ENCODE results near the gene AZIN2.
"Not testable (repeated sequence)": the region's sequence is repeated elsewhere in the genome, so short reads cannot be mapped to it uniquely, and the experiment has no call there.

Gene AZIN2

DNA sequence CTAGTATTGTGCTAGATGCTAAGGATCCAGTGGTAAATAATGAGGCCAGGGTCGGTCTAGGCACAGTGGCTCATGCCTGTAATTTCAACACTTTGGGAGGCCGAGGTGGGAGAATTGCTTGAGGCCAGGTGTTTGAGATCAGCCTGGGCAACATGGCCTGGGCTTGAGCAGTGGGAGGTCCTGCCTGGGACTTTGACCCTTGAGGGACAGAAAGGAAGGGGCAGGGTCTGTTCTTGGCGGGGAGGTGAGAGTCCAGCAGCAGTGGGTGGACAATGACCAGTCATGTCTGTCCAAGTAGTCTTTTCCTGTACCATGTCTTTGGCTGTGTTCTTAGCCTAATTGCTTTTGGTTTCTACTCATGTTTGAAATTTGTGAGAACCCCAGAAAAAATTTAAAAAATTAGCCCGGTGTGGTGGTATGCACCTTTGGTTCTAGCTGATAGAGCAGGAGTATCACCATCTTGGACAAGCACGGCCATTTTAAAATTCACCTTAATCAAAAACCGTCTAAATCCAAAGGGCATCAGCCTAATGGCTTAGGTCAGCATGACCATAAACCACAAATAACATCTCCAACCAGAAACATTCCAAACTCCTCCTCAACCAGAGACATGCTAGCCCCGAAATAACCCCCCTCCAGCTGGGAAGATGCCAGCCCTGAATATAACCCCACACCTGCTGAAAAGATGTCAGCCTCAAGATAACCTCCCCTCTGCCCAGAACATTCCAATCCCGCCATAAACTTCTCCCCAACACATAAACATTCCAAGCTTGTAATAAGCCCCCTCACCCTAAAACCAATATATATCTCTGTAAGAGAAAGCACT lies 37.5 kb upstream of the AZIN2 start:
- DNase-seq (ENCODE audit: low spot score) (no peak), ATAC-seq (ENCODE audit: low read depth) (no peak)
- H3K9me3 ChIP-seq (ENCODE audit: severe bottlenecking): no peaks in the 10 kb centered on the region
- no peaks in the 10 kb centered on the region for H3K27me3 ChIP-seq (ENCODE audit: insufficient read depth, poor library complexity, severe bottlenecking)
- TF ChIP-seq, protein P1, sequence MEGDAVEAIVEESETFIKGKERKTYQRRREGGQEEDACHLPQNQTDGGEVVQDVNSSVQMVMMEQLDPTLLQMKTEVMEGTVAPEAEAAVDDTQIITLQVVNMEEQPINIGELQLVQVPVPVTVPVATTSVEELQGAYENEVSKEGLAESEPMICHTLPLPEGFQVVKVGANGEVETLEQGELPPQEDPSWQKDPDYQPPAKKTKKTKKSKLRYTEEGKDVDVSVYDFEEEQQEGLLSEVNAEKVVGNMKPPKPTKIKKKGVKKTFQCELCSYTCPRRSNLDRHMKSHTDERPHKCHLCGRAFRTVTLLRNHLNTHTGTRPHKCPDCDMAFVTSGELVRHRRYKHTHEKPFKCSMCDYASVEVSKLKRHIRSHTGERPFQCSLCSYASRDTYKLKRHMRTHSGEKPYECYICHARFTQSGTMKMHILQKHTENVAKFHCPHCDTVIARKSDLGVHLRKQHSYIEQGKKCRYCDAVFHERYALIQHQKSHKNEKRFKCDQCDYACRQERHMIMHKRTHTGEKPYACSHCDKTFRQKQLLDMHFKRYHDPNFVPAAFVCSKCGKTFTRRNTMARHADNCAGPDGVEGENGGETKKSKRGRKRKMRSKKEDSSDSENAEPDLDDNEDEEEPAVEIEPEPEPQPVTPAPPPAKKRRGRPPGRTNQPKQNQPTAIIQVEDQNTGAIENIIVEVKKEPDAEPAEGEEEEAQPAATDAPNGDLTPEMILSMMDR (IDR thresholded peaks at IDR 0.05; ENCODE audit: poor library complexity, severe bottlenecking): no peak
- peaks cover 8% of the 10 kb centered on the region for H3K4me1 ChIP-seq (ENCODE audit: insufficient read depth, poor library complexity, severe bottlenecking)
- no peaks in the 10 kb centered on the region for H3K36me3 ChIP-seq (ENCODE audit: low read depth)
- no peak overlapping the region for H3K27ac ChIP-seq (ENCODE audit: poor library complexity, severe bottlenecking)
- no peak overlapping the region for H3K4me3 ChIP-seq (ENCODE audit: severe bottlenecking)

DNA sequence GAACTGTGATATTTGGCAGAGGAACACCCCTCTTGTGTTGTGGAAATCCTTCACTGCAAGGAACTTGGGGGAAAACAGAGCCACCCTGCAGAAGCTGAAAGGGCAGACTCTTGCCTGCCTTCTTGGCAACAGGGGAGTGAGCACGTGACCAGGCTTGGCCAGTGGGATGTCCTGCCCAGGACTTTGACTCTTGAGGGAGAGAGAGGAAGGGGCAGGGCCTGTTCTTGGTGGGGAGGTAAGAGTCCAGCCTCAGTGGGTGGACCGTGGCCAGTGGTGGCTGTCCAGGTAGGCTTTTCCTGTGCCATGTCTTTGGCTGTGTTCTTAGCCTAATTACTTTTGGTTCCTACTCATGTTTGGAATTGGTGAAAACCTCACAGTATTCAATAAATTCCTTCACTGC lies 35.7 kb upstream of the AZIN2 start:
- TF ChIP-seq, protein P1 (IDR thresholded peaks at IDR 0.05; ENCODE audit: poor library complexity, severe bottlenecking): no peak
- H3K36me3 ChIP-seq (ENCODE audit: low read depth): no peaks in the 10 kb centered on the region
- ATAC-seq (ENCODE audit: low read depth): no peak

GRCh38 chr1:33045814-33046213 lies 35.1 kb upstream of the AZIN2 start:
- no peak overlapping the region for H3K27ac ChIP-seq (ENCODE audit: poor library complexity, severe bottlenecking)
- H3K27me3 ChIP-seq (ENCODE audit: insufficient read depth, poor library complexity, severe bottlenecking): no peaks in the 10 kb centered on the region
- no peak for DNase-seq (ENCODE audit: low spot score)
- ATAC-seq (ENCODE audit: low read depth): no peak
- peaks cover 26% of the 10 kb centered on the region for H3K4me1 ChIP-seq (ENCODE audit: insufficient read depth, poor library complexity, severe bottlenecking)
- H3K9me3 ChIP-seq (ENCODE audit: severe bottlenecking): no peaks in the 10 kb centered on the region
- no peaks in the 10 kb centered on the region for H3K36me3 ChIP-seq (ENCODE audit: low read depth)
- no peak overlapping the region for H3K4me3 ChIP-seq (ENCODE audit: severe bottlenecking)
- TF ChIP-seq, protein P1 (IDR thresholded peaks at IDR 0.05; ENCODE audit: poor library complexity, severe bottlenecking): no peak

More for the DNA sequence above, 35.7 kb upstream of the AZIN2 start:
- no peaks in the 10 kb centered on the region for H3K9me3 ChIP-seq (ENCODE audit: severe bottlenecking)
- no peaks in the 10 kb centered on the region for H3K27me3 ChIP-seq (ENCODE audit: insufficient read depth, poor library complexity, severe bottlenecking)
- no peak for DNase-seq (ENCODE audit: low spot score)
- H3K4me3 ChIP-seq (ENCODE audit: severe bottlenecking): no peak overlapping the region
- peaks cover 20% of the 10 kb centered on the region for H3K4me1 ChIP-seq (ENCODE audit: insufficient read depth, poor library complexity, severe bottlenecking)
- H3K27ac ChIP-seq (ENCODE audit: poor library complexity, severe bottlenecking): no peak overlapping the region

DNA sequence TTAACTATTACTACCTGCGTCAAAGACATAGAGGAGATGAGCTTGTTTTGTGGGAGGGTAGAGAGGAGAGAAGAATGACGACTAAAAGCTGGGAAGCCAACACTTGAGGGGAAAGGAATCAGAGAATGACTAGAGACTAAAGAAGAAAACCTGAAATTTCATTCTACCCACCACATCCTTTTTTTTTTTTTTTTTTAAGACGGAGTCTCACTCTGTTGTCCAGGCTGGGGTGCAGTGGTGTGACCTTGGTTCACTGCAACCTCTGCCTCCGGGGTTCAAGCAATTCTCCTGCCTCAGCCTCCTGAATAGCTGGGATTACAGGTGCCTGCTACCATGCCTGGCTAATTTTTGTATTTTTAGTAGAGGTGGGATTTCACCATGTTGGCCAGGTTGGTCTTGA lies 34.7 kb upstream of the AZIN2 start:
- peaks cover 26% of the 10 kb centered on the region for H3K4me1 ChIP-seq (ENCODE audit: insufficient read depth, poor library complexity, severe bottlenecking)
- not testable (repeated sequence) for H3K27ac ChIP-seq (ENCODE audit: poor library complexity, severe bottlenecking); DNase-seq (ENCODE audit: low spot score); H3K36me3 ChIP-seq (ENCODE audit: low read depth); H3K4me3 ChIP-seq (ENCODE audit: severe bottlenecking); ATAC-seq (ENCODE audit: low read depth); H3K9me3 ChIP-seq (ENCODE audit: severe bottlenecking); H3K27me3 ChIP-seq (ENCODE audit: insufficient read depth, poor library complexity, severe bottlenecking)

DNA sequence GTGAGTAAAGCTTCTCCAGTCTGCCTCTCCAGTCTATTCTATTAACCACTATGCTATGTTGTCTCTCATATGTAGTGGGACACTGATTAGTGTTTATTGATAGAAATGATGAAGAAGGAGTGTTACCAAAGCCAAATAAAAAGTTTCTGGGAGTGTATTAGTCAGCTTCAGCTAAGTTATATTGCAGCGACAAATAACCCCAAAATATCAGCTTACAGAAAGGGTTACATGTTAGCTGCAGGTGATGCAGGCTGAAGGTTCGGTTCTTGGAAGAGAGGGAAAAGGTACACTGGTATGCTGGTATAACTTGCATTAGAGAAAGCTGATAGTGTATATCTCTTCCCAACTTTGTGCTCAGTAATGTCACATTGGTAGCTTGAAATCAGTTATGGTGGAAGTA lies 33.7 kb upstream of the AZIN2 start:
- no peaks in the 10 kb centered on the region for H3K9me3 ChIP-seq (ENCODE audit: severe bottlenecking)
- H3K27ac ChIP-seq (ENCODE audit: poor library complexity, severe bottlenecking): peak overlapping the region; percentile 57
- H3K36me3 ChIP-seq (ENCODE audit: low read depth): no peaks in the 10 kb centered on the region
- TF ChIP-seq, protein P1 (IDR thresholded peaks at IDR 0.05; ENCODE audit: poor library complexity, severe bottlenecking): no peak
- H3K27me3 ChIP-seq (ENCODE audit: insufficient read depth, poor library complexity, severe bottlenecking): no peaks in the 10 kb centered on the region
- no peak for ATAC-seq (ENCODE audit: low read depth)
- H3K4me1 ChIP-seq (ENCODE audit: insufficient read depth, poor library complexity, severe bottlenecking): peaks cover 26% of the 10 kb centered on the region
- H3K4me3 ChIP-seq (ENCODE audit: severe bottlenecking): no peak overlapping the region
- DNase-seq (ENCODE audit: low spot score): no peak

Measured in RWPE2 (cell line).